Limb (tissue), 2 donors: ENCODE results near the gene TMEM131L.
"Not testable (repeated sequence)": the region's sequence is repeated elsewhere in the genome, so short reads cannot be mapped to it uniquely, and the experiment has no call there.

ENCODE experiments used
- DNase-seq, 2 donors: peaks; one replicate each; pipeline ENCODE4 v3.0.0-alpha.2; 2016; ENCODE audit errors: extremely low spot score in 2 of 2

Gene TMEM131L

DNA sequence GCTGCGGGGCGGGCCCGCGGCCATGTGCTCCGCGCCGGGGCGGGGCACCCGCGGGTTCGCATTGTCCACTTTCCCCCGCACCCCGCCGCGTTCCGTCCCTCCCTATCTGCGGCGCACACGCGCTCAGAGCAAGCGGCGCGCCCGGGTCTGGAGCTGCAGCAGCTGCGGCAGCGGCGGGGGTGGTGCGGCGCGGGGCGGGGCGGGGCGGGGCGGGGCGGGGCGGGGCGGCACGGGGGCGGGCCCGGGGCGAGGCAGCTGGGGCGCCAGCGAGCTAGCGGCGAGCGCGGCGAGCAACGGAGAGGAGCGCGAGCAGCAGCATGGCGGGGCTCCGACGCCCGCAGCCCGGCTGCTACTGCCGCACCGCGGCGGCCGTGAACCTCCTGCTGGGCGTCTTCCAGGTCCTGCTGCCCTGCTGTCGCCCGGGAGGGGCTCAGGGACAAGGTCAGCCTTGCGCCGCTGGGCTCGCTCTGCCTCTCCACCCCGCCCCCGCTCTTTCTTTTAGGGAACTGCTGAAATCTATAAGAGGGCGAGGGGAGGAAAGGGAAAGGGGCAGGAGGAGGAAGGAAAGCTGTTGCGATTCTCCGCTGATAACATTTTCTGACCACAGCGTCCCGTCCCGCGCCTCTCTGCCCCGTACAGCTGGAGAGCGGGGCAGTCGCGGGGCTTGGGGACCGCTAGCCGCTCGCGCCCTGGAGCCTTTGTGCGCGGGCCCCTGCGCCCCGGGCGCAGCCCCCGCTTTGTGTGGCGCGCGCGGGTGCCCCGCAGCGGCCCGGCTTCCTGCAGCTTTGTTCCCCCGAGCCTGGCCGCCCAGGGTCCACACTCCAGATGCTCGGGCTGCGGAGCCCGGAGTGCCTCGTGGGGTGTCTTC lies at the start of gene TMEM131L:
TSS of gene TMEM131L (plus strand) at position 280 of the 868 bp plus-strand sequence. CDS start at position 318, 38 bp downstream.
- DNase-seq, result peak in 1 of 2 donors; percentile 87

DNA sequence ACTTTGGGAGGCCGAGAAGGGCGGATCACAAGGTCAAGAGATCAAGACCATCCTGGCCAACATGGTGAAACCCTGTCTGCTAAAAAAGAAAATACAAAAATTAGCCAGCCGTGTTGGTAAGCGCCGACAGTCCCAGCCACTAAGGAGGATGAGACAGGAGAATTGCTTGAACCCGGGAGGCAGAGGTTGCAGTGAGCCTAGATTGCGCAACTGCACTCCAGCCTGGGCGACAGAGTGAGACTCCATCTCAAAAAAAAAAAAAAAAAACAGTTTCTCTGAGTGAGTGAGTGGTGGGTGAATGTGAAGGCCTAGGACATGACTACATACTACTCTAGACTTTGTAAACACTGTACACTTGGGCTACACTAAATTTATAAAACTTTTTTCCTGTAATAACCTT lies 49.7 kb upstream of the TMEM131L start:
- DNase-seq, result not testable (repeated sequence)

DNA sequence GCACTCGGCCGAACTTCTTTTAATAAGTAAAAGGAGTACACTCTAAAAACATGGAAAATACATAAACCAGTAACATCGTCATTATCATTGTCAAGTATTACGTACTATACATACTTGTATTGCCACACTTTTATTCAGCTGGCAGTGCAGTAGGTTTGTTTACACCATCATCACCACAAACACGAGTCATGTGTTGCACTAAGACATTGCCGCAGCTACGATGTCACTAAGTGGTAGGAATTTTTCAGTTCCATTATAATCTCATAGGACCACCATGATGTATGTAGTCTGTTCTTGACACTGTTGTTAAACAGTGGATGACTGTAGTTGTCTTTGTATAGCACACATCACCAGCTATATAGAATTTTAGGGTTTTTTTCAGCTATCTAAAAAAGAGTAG lies 48.0 kb upstream of the TMEM131L start:
- no peak for DNase-seq

DNA sequence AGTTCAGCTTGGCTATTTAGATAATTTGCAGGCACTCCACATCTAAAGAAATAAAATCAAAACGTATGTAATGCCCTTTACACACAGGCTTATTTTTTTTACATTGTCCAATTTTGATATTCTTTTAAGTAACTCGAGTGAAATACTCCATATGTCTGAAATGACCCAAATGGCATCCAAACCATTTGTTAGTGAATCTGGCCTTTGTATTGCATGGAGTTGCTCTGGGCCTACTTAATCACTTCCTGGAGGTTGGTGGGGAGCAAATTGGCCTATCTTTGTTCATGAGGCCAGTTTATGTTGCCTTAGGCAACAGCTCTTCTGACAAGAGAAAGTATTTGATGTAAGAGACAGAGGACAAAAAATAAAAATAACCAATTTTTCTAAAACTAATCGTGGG lies 47.6 kb upstream of the TMEM131L start:
- no peak for DNase-seq

GRCh38 chr4:153419029-153419428 lies 47.1 kb upstream of the TMEM131L start:
- no peak for DNase-seq

DNA sequence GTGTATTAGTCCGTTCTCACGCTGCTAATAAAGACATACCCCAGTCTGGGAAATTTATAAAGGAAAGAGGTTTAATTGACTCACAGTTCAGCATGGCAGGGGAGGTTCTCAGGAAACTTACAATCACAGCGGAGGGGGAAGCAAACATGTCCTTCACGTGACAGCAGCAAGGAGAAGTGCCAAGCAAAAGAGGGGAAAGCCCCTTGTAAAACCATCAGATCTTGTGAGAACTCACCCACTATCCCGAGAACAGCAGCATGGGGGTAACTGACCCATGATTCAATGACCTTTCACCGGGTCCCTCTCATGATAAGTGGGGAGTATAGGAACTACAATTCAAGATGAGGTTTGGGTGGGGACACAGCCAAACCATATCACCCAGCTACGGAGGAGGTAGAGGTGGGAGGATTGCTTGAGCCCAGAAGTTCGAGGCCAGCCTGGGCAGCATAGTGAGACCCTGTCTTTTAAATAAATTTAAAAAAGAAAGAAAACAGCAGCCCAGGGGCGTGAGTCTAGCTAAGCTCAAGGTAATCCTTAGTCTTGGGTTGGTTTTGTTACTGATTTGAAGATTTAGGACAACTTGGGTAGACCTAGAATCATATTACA lies 46.4 kb upstream of the TMEM131L start:
- DNase-seq, result no peak

GRCh38 chr4:153420361-153420760 lies 45.8 kb upstream of the TMEM131L start:
- no peak for DNase-seq

DNA sequence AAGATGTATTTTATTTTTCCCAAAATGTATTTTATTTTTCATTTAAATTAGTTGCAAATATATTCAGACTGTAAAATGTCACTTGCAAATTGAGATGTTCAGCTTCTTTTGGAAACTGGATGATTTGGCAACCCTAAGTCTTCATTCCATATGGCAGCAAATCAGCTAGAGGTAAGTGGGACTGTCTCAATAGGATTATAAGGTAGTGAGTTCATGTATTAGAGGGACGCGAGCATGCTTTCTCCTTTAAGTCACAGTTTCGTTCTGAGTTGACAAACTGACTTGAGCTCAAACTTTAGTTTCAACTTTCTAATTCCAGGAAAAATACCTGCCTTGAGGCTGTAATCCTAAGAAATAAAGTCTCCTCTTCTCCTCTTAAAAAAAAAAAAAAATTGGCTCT lies 44.2 kb upstream of the TMEM131L start:
- DNase-seq, result no peak

DNA sequence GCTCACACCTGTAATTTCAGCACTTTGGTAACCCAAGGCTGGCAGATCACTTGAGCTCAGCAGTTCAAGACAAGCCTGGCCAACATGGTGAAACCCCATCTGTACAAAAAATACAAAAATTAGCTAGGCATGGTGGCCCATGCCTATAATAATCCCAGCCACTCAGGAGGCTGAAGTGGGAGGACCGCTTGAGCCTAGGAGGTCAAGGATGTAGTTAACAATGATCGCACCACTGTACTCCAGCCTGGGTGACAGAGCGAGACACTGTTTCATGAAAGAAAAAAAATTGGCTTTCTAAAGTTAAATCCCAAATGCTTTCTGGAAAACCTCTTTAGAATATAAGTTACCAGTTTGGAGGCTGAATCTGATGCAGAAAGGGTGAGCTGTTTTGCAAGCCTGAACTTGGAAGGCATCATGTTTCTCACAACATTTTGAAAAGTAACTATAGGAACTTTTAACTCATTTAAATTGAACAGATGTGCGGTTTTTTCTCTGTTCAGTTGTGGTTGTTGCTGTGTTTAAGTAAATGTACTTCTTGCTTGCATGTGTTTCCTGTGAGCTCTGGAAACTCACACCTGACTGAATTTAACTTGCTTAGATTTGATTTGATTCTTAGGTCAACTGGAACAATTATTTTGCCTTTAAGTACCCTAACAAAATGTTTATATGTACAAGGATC lies 39.8 kb upstream of the TMEM131L start:
- DNase-seq, result peak in 1 of 2 donors; percentile 44

GRCh38 chr4:153427363-153428071 lies 38.6 kb upstream of the TMEM131L start:
- DNase-seq, result no peak

DNA sequence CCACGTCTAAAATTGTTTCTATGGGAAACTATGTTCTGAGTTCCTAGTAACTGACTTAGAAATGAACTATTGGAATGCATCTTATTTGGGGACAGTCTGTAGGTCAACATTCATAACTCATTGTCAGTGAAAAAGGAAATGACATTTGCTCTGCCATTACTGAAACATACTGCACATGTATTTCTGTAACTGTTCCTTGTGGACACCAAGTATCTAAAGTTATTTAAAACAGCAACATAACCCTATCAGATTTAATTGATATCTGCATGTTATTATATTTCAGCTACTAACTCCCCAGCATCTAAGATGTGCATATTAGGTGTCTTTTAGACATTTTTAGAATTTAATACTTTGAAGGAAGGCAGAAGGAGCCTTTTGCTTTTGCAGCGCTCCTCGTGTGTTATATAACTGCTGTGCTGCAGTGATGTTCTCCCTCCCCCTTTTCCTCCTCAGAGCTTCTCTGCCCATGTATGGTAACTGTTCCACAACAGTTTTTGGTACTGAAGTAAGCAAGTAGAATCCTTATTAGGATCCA lies 37.2 kb upstream of the TMEM131L start:
- no peak for DNase-seq

- DNase-seq, result peak in 1 of 2 donors; percentile 33
Observed at GRCh38 chr4:153432965-153433753, 33.0 kb upstream of the TMEM131L start.

- no peak for DNase-seq
Observed at GRCh38 chr4:153433754-153434105, 32.4 kb upstream of the TMEM131L start.

GRCh38 chr4:153434190-153434589 lies 32.0 kb upstream of the TMEM131L start:
- DNase-seq, result no peak

DNA sequence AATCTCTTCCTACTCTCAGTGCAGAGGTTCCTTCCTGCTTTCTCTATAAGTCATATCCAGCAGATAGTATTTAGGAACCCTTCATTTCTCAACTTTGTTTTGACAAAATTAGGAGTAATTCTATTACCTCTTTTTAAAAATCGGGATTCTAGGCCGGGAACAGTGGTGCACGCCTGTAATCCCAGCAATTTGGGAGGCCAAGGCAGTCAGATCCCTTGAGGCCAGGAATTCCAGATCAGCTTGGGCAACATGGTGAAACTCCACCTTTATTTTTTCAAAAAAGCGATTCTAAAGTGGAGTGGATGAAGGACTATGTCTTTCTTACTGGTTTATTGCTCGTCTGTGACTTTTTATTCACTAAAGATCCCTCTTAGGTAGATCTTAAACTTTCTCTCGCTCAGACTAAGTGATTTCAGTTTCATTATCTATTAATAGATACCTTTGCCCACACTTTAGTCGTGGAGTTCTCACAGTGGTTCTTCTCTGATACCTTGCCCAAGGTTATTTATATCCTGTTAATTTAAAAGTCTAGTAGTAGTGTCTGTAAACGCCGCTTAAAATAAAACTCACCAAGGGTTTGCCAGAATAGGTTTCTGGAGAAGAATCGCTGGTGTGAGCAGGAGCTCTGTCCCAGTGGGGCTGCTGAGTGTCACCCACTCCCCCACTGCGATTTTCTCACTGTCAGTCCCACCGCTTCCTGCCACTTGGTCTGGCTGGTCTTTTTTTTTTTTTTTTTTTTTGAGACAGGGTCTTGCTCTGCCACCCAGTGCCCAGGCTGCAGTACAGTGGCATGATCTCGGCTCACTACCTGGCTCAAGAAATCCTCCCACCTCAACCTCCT lies 27.0 kb upstream of the TMEM131L start:
- DNase-seq, result no peak

DNA sequence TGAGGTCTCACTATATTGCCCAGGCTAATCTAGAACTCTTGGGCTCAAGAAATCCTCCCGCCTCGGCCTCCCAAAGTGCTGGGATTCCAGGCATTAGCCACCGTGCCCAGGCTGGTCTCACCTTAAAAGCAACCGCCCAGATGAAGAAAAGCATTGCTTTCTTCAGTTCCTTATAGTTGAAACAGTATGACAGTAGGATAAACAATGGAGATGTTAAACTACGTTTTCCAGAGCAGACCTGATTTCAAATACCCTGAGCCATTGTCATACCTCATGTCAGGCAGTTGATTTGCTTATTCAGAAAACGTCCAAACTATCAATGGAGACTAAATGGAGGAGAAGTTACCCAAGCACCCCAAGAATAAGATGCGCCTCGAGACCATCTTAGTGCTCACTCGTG lies 26.3 kb upstream of the TMEM131L start:
- DNase-seq, result no peak

DNA sequence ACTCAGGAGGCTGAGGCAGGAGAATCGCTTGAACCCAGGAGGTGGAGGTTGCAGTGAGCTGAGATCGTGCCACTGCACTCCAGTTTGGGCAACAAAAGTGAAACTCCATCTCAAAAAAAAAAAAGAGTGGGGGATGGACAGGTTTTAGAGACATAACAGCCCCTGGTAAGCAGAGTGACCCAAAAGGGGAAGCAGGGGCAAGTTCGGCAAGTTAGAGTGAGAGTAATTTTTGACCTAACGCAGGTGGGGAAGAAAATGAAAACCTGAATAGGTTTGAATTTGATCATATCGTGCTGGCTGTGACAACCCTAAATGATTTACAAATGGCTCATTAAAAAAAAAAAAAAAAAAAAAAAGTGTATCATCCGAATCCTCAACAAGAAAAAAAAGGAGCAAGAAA lies 25.7 kb upstream of the TMEM131L start:
- no peak for DNase-seq

- no peak for DNase-seq
Observed at GRCh38 chr4:153447175-153447905, 18.8 kb upstream of the TMEM131L start.
